HG03097 (cell line): ENCODE measurements around the gene ZBTB46.
"Not testable (repeated sequence)": the region's sequence is repeated elsewhere in the genome, so short reads cannot be mapped to it uniquely, and the experiment has no call there.

Experiments used
- ATAC-seq: cut with Tn5 transposase; IDR thresholded peaks from one replicate; pipeline ENCODE4 v1.9.1; 2021; ENCODE audit not compliant: unreplicated experiment, low FRiP score

Gene ZBTB46

DNA sequence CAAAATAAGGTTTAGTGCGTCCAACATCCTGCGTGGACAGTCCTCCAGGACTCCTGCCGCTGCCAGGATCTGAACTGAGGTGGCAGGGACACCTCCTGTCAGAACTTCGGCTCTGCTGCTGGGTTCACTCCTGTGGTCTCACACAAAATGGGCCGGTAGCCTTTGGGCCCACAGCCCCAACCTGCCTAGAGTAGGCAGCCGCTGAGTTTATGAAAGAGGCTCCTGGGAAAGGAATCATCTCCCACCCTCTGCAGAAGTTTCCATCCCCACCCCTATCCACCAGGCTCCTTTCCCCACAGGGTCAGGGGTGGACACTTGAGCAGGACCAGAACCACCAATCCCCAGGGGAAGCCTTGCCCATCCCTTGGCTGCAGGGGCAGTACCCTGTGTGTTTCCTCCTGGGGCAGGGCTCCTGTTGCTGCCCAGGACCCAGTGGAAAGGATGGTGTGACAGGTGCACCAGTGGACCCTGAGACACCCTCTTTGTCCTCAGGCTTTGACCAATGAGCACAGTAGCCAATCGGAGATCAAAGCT, 28.2 kb upstream of the ZBTB46 start:
- no peak for ATAC-seq

DNA sequence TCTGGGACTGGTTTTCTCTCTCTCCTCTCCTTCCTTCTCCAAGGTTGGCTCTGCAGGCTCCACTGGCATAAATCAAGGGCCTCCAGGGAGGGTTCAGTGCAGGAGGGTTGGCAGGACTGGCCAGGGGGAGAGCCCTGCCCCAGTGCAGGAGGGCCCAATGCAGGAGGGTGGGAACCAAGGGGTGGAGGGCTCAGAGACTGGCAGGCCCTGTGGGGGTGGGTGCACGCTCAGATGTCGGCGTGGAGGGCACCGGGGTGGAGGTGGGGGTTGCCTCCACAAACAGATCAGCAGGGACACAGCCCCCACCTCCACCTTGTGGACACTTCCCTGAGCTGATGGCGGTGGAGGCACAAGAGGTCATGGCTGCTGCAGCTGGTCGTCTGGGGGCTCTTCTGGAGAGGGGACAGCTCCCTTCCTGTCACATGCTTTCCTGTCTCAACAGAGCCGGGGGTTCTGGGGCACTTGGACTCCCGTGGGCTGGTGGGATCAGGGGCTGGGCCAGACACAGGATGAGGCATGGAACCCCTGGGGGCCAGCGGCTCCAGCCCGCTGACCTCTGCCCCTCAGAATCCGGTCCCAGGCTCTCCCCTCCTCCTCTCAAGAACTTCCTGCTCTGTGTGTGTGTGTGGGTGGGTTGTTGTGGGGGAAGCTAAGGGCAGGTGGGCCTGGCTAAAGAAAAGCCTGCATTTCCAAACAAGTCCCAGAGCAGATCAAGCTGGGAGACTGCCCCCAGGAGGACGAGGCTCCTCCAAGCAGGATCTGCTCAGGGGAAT, 27.5 kb upstream of the ZBTB46 start:
- no peak for ATAC-seq

DNA sequence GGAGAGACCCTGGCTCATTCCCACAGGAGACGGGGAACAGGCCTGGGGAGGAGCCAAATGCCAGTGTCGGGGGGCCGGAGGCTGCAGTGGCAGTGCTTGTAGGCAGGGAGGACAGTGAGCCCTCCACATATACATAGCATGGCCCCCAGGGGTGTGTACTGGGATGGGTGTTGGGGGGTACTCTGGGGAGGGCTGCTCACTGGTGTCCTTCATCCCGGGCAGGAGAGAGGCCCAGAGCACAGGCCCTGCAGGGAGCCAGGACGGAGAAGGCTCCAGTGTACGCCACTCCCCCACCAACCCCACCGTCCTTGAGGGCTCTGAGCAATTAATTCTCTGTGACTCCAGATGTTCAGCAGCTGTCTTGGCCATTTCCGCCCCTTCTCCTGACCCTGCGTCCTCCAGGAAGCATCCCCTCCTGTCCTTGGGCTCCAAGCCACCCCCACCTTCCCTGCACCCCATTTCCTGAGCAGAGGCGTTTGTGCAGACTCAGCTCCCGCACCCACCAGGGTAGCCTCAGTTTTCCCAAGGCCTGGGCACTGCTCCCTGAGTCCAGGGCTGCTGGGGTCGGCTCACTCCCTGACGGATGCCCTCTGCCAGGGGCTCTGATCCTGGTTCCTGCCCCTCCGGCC, 26.8 kb upstream of the ZBTB46 start:
- no peak for ATAC-seq

DNA sequence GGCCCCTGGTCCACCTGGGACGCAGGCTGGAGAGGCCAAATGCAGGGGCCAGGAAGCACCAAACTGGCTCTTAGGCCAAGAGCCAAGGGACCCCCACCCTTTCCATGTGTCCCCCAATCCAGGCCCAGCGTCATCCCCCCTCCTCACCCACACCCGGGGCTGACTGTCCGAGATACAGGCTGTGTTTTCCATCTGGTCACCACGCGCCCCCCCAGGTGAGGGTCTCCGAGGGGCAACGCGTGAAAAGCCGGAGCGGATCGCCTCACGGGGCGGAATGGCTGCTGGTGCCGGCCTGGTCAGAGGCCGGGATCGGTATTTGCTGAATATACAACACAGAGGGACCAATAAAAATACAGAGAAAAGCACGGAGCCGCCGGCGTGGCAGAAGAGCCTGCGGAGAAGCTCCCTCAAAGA, 25.0 kb upstream of the ZBTB46 start:
- no peak for ATAC-seq

DNA sequence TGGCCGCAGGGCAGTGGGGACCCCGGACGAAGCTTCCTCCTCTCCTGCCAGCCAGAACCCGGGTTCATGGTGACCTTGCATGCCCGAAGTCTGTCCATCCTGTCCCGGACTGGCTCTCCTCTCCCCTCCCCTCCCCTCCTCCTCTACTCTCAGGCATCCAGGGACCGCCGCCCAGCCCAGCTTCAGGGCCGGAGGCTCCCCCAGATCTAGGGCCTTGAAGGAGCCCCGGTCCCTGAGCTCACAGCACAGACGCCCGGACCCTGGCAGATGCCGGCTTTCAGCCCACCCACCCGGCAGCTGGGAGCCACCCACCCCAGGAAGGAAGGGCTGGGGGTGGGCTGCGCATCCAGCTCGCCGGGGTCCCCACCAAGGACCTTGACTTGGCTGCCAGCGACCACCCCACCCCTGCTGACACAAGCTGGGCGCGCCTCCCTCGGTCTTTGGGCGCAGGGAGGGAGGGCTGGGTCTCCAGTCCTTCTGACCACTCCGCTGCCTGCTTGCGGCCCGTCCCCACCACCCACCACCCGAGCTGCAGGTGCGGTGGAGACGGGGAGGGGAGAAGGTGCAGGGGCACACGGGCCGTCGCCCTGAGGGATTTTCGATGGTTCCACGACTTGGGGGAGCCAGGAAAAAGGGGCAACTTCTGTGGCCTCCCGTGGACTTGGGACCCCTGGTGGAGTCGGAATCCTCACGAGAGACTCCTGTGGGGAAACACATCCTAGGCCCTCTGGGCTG, 24.5 kb upstream of the ZBTB46 start:
- no peak for ATAC-seq

DNA sequence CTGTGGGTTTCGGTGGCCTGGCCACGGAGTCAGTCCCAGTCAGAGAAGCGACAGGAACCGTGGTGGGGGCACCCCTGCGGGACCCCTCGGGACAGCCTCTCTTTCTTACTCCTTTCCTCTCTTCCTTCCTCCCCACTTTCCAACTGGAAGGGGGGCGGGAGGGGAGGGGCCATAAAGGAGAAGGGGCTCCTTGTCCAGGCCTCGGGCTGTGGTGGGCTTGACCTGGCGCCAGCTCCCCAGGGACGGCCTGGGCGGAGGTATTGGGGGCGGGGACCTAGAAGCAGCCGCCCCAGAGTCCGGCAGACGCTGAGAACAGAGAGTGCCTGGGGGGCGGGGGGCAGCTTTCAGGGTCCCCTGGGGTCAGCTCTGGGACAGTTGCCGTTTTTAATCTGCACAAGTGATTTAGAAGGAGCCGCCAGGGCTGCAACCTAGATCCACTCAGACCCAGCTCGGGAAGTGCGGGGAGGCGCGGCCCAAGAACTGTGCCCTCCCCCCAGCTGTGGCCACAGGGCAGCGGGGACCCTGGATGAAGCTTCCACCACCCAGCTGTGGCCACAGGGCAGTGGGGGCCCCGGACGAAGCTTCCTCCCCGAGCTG, 23.8 kb upstream of the ZBTB46 start:
- no peak for ATAC-seq

DNA sequence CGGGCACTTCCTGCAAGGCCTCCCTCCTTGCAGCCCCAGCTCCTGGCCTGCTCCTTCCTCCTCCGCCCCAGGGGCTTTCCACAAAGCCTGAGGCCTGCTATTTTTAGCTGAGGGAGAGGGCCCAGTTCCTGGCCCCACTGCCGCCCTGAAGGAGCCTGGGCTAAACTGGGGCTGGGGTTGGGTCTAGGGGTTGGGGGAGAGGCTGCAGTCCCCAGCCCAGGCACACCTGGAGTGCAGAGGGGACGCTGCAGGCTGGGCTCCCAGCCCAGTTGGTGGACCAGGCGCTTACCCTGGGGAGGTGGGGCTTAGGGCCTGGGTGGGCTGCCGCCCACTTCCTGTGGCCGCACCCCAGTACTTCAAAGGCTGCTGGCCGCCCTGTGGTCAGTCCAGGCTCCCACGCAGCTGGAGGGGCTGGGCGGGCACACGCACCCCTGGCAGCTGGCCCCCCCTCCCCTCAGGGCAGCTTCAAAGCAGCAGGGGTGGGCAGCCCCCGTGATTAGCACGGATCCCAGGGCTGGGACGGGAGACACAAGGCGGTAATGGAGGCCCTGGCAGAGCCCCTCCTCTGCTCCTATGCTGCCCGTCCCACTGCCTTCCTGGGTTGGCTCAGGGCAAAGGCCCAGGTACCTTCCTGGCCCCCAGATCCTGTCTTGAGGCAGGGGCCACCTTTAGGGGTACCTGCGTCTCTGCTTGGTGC, 23.2 kb upstream of the ZBTB46 start:
- no peak for ATAC-seq

DNA sequence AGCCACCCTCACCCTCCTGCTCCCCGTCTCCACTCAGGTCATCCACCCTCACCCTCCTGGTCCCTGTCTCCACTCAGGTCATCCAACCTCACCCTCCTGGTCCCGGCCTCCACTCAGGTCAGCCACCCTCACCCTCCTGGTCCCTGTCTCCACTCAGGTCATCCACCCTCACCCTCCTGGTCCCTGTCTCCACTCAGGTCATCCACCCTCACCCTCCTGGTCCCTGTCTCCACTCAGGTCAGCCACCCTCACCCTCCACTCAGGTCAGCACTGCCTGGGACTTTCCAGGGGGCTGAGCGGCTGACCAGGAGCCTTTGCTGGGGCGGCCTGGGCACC, 22.6 kb upstream of the ZBTB46 start:
- ATAC-seq = not testable (repeated sequence)

DNA sequence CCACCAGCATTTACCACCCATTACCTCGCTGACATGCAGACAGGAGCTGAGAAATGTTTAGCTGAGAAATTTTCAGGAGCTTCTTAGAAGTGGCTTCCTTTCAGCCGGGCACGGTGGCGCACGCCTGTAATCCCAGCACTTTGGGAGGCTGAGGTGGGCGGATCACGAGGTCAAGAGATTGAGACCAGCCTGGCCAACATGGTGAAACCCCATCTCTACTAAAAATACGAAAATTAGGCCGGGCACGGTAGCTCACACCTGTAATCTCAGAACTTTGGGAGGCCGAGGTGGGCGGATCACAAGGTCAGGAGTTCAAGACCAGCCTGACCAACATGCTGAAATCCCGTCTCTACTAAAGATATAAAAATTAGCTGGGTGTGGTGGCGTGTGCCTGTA, 20.5 kb upstream of the ZBTB46 start:
- not testable (repeated sequence) for ATAC-seq

DNA sequence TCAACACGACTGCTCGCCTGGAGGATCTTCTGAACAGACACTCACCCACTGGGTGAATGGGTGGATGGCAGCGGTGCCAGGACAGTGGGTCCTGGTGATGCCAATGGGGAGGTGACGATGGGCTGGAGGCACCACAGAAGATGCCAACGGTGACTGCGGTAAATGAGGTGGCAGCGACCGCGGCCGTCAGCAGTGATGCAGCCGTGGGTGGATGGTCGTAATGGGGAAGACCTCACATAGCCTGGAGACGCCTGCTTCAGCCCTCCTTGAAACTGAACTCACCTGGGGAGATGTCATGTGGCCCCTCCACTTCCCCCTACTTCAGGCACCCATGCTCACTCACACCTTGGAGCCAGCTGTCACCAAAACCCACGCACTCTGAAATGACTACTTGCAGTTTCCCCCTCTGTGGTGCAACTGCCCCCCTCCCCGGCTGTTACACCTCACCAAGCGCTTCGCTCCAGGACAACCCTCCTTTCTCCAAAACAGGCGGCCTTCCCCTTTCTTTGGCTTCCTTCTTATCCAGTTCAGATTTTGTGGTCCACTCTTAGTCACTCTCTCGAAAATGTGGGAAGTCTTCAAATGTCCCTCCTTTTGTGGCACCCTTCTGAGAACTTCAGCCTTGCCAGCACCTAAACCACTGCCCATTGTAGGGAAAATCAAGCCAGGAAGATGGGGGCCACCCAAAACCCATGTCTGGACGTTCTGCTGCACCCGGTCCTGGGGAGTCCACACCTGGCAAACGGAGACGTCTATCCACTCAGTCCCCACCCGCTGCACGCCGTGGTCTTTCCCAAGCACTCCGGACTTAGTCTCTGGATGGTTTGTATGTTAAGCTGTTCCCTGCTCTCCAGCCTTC, 19.9 kb upstream of the ZBTB46 start:
- ATAC-seq = peak; percentile 62

DNA sequence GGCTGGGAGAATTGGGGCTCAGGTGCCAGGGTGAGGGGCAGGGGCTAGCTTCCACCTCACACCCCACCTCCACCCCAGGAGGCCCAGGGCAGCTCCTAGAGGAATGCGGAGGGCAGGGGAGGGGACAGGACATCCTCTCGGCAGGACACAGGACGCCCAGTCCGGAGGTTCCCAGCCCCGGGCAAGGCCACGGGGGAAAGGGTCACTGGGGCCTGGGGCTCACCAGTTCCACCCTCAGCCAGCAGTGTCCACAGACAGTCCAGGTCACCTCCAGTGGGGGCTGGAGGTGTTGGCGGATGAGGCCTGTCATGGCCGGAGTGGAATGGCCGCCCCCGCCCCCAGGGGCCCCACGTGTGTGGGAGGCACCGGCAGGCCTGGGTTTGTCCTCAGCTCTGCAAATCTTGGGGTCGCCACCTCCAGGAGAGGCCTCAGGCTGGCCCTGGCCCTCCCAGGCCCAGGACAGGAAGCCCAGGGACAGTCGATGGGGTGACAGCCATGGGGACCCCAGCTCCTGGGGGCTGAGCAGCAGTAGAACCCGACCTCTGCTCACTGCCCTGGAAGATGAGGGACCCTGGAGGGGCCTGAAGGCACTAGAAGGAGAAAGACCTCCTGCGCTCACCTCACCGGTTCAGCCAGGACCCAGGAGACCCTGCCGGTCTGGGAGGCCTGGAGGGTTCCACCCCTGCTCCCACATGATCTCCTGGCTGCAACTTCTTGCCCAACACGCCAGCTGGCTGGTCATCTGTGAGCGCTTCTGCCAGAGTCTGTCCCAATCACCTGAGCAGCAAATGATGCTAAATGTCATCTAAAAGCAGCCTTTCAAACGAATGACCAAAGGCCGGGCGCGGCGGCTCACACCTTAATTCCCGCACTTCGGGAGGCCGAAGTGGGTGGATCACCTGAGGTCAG, 17.2 kb upstream of the ZBTB46 start:
- no peak for ATAC-seq

DNA sequence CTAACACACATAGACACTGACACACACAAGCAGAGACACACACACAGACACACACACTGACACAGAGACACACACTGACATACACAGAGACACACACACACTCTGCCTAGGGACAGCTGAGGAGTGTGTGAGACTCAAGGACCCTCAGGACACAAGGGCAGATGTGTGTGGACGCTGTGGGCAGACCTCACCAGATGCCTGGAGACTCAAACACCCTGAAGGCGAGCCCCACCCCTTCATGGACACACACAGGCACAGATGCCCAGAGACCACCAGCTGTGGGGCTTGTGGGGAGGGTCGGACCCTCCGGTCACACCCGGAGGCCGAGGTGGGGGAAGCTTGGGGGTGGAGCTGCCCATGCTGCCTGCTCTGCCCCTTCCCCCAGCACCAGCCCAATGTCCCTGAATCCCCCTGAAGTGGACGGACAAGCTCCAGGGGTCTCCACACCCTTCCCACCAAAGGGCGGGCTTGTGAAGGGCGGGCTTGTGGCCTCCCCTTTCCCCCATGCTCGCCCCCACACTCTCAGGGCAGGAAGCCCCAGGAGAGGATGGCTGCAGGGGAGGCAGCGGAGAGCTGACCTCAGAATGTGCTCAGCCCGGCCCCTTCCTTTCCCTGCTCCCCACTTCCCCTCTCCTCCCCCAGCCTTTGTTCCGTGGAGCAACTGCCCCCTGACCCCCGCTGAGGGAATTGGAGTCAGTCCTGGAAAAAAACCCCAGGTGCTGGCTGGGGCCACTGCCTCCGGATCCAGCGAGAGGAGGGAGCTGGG, 16.4 kb upstream of the ZBTB46 start:
- no peak for ATAC-seq

DNA sequence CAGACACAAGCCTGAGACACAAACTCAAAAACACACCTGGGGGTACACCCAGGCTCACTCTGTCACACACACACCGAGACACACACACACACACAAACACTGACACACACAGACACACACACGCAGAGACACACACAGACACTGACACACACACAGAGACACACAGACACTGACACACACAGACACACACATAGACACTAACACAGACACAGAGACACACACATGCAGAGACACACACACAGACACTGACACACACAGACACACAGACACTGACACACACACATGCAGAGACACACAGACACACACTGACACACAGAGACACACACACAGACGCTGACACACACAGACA, 15.8 kb upstream of the ZBTB46 start:
- no peak for ATAC-seq

DNA sequence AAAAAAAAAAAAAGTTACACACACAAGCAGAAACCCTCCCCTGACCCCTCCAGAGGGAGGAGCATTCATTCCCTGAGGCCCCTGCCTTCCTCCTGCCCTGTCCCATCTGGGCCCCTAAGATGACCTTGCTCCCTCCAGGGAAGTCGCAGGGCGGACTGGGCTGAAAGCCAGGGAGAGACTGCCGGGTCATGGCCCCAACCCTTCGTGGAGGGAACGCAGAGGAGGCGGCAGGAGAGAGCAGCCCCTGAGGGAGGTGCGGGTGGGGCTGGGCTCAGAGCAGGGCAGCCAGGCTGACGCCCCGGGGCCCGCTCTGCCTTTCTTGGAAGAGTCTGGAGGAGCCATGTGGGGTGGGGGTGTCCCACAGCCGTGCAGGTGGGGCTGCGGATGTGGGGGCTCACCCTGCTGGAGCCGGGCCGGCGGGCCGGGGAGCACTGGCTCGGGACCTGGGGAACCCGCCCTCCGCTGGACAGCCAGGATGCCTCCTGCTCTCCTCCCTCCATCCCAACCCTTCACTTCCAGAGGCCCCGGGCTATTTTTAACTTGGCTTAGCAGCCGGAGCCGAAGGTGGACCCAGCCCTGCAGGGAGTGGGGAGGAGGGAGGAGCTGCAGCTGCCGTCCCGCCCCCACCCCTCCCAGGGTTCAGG, 15.2 kb upstream of the ZBTB46 start:
- ATAC-seq = no peak

DNA sequence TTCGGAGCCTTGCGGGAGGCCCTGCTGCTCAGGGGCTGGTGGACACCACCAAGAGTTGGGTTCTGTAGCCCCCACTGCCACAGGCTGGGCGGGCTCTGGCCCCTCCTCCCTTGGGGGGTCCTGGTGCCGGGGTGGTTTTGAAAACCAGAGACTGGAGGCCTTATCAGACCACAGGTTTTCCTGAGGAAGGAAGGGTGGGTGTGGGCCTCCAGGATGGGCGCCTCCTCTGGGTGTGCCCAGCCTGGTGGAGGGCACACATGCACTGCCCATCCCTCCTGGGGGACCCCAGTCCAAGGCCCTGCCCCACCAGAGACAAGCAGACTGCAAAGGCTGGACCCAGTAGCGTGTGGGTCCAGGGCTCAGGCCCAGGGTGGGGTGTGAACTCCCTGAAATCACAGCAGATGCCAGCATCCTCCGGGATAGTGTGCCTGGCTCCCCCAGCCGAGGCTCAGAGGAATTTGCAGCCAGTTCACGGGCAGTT, 13.5 kb upstream of the ZBTB46 start:
- ATAC-seq = no peak

DNA sequence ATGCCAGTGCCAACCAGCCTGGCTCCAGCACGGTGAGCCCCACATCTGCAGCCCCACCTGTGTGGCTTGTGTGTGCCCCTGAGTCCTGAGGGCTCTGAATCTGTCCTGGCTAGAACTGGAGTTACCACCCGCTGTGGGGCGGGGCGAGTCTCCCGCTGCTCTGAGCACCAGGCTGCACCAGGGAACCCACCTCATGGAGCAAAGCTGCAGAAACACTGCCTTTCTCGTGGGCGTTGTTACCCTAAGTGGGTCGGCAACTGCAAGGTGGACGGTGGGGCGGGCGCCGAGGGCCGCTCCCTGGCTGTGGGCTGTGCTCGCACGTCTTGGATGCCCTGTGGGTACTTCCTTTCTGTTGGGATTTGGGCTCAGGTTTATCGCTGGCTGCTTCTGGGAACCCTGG, 12.7 kb upstream of the ZBTB46 start:
- ATAC-seq = no peak

DNA sequence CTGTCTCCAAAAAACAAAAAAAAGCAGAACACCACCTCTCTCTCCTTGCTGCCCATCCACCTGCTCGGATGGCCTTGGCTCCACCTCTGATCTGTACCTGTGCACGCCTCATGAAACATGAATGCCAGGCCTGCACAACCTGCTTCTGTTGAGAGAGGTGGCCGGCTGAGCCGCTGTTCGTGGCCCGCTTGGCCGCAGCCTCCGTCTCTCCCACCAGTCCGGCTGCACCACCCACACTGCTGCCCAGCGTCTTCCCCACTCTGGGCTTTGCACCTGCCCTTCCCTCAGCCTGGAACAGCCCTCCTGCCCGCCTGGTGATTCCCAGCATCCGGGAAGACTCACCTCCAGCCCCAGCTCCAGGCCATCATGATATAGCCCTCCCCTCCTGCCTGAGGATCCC, 12.2 kb upstream of the ZBTB46 start:
- ATAC-seq = no peak
